Tibial nerve (tissue), 4 donors: ENCODE measurements around the gene SDK1.

Experiments
- EP300 ChIP-seq, 2 donors: sonication (generic); formaldehyde crosslinking; IDR thresholded peaks; one replicate each; pipeline ENCODE4 v1.6.1; 2017; ENCODE audit warnings: antibody characterized with exemption in 2 of 2, mild to moderate bottlenecking in 1 of 2
- POLR2A ChIP-seq, 2 donors: fragments of 450-650 bp; IDR thresholded peaks; one replicate each; pipeline ENCODE4 v1.6.1; 2017; ENCODE audit warnings: antibody characterized with exemption in 2 of 2, mild to moderate bottlenecking in 2 of 2, moderate library complexity in 2 of 2
- TF ChIP-seq, protein P1 (sequence below), 5 experiments: fragments of 200-600 bp in 3 of 5; fragments of 450-650 bp in 2 of 5; sonication (generic) in 3 of 5; IDR thresholded peaks; one replicate each; pipeline ENCODE4 v1.5.1; 2016 to 2019; ENCODE audit warnings: antibody characterized with exemption in 5 of 5, mild to moderate bottlenecking in 3 of 5, moderate library complexity in 2 of 5

DNA sequence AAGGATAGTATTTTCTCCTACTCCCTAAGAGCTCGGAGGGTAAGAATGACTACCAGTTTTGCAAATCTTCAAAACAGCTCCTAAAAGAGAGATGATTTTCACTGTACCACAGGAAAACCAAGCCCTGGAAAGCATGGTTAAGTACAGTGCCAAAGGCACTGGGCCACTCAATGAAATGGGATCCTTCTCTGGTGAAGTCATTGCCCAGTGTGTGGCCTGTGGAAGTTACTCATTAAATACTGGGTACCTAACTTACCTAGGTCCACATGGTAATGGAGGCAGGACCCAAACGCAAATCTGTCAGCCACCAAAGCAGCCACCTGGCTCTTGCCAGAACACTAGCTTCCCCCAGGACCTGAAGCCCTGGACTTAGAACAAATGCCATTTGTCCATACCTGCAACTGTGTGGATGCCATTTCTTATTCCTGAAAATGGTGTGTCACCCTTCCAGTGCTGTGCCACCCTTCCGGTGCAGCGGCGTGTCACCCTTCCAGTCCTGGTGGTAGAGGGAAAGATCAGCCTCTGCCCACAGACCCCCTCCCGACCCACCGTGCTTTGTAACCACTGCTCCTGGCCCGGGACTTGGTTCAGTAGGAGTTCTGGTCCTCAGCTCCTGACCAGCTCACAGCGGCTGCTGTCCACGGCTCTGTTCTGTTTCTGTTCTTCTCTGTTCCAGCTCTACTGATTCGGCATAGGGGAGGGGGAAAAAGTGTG is 659.2 kb downstream of the SDK1 start:
- TF ChIP-seq, protein P1, sequence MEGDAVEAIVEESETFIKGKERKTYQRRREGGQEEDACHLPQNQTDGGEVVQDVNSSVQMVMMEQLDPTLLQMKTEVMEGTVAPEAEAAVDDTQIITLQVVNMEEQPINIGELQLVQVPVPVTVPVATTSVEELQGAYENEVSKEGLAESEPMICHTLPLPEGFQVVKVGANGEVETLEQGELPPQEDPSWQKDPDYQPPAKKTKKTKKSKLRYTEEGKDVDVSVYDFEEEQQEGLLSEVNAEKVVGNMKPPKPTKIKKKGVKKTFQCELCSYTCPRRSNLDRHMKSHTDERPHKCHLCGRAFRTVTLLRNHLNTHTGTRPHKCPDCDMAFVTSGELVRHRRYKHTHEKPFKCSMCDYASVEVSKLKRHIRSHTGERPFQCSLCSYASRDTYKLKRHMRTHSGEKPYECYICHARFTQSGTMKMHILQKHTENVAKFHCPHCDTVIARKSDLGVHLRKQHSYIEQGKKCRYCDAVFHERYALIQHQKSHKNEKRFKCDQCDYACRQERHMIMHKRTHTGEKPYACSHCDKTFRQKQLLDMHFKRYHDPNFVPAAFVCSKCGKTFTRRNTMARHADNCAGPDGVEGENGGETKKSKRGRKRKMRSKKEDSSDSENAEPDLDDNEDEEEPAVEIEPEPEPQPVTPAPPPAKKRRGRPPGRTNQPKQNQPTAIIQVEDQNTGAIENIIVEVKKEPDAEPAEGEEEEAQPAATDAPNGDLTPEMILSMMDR (IDR thresholded peaks at IDR 0.05) = no peak
- TF ChIP-seq EP300 (IDR thresholded peaks at IDR 0.05) = no peak
- TF ChIP-seq POLR2A (IDR thresholded peaks at IDR 0.05) = no peak
